ENCODE data around the gene SASH1. TPM values are rescaled to one million over a fixed set of nuclear protein-coding genes. Genes with fewer than 3 reads are reported as not detected.
A peak's percentile ranks its signal among the peaks of the same experiment; 100 is the strongest.

Gene SASH1
- total RNA-seq, 2 donors from 2014 or later, result 21.0 to 49.8 TPM

DNA sequence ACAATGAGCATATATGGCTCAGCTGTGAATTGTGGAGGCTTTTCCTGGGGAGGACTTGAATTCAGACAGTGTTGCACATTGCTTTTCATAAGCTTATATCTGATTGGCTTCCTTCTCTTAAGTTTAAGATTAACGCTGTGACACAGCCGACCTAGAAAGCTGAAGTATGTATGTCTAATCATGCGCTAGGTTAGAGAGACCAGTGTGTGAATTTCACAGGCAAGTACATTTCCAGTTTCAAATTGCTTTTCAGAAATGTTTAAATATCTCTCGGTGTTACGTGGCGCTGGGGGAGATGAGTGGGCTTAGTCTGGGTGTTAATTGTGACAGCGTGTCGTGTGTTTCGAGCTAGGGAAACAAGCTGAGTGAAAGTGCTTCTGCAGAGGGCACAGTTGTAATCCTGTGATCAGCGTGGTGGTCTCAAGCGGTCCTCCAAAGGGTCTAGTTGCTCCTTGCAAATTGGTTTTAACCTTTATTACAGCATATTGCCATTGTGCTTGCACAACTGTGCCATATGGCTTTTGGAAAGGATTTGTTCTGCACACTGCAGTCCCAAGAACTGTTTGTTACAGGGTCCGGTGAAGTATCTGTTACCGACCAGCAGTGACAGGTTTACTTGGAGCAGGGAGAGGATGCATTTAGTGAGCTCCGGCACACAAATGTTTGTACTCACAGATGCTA lies 166.6 kb downstream of the SASH1 start:
- peaks cover 5% of the 10 kb centered on the region for H3K4me1 ChIP-seq
- no peak for ATAC-seq
- TF ChIP-seq POLR2A (IDR thresholded peaks at IDR 0.05), result no peak
- TF ChIP-seq, protein P1, sequence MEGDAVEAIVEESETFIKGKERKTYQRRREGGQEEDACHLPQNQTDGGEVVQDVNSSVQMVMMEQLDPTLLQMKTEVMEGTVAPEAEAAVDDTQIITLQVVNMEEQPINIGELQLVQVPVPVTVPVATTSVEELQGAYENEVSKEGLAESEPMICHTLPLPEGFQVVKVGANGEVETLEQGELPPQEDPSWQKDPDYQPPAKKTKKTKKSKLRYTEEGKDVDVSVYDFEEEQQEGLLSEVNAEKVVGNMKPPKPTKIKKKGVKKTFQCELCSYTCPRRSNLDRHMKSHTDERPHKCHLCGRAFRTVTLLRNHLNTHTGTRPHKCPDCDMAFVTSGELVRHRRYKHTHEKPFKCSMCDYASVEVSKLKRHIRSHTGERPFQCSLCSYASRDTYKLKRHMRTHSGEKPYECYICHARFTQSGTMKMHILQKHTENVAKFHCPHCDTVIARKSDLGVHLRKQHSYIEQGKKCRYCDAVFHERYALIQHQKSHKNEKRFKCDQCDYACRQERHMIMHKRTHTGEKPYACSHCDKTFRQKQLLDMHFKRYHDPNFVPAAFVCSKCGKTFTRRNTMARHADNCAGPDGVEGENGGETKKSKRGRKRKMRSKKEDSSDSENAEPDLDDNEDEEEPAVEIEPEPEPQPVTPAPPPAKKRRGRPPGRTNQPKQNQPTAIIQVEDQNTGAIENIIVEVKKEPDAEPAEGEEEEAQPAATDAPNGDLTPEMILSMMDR (IDR thresholded peaks at IDR 0.05), result no peak
- no peaks in the 10 kb centered on the region for H3K27me3 ChIP-seq
- 53 to 79% methylated on average over 14 of the region's 14 CpGs for WGBS, 2 donors
- no peak for DNase-seq
- no peaks in the 10 kb centered on the region for H3K36me3 ChIP-seq (replicated peaks in 1 of 2; ENCODE audit: insufficient read depth in 1 of 2, low read depth in 2 of 2)
- intact Hi-C loops (cut with DNase I), result no loop called here
- H3K4me3 ChIP-seq, result no peak overlapping the region
- H3K9me3 ChIP-seq, result no peaks in the 10 kb centered on the region
- peak overlapping the region in 3 of 4 donors; percentile 11 to 32 (median 22) for H3K27ac ChIP-seq

DNA sequence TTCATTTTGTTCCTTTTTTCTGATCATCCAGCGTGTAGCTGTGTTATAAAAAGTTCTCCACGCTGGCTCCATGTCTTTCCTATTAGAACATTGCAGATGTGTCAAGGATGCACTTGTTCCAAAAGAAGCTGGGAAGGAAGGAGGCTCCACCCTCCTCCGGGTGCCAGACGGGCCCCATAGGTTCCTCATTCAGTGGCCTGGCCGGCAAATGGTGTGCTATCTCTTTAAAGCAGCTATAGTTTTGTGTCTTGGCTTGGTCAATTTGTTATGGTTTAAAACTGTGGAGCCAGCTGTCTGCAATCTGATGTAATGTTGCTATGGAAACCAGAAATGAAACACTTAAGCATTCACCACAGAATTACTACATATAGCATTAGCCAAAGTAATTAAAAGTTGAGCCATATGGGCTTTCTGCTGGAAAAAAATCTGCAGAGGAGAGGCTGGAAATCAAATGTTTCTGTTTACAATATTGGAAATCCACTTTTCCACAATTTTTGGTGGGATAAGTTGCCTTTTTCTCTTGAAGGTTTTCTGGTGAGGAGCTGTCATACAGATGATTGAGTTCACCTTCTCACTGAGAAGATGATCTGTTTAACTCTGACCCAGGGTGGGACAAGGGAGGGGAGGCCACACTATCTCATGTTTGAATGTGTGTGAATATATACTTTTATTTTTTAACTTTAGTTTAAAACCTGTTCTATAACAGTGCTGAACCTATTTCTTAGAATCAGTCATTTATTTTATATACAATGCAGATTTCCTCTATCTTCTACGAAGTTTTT lies 167.4 kb downstream of the SASH1 start:
- no peaks in the 10 kb centered on the region for H3K9me3 ChIP-seq
- no peak overlapping the region for H3K4me3 ChIP-seq
- peaks cover 5% of the 10 kb centered on the region for H3K4me1 ChIP-seq
- no peaks in the 10 kb centered on the region for H3K36me3 ChIP-seq (replicated peaks in 1 of 2; ENCODE audit: insufficient read depth in 1 of 2, low read depth in 2 of 2)
- peak; percentile 62 for ATAC-seq
- intact Hi-C loops (cut with DNase I), result no loop called here
- peak overlapping the region in 2 of 4 donors; percentile 11 to 32 for H3K27ac ChIP-seq
- TF ChIP-seq, protein P1 (IDR thresholded peaks at IDR 0.05), result no peak
- TF ChIP-seq POLR2A (IDR thresholded peaks at IDR 0.05), result peak in 1 of 3 donors; percentile 25
- WGBS, 2 donors, result 39 to 51% methylated on average over 6 of the region's 6 CpGs
- DNase-seq, result peak in 2 of 4 donors; percentile 31 to 48
- no peaks in the 10 kb centered on the region for H3K27me3 ChIP-seq

DNA sequence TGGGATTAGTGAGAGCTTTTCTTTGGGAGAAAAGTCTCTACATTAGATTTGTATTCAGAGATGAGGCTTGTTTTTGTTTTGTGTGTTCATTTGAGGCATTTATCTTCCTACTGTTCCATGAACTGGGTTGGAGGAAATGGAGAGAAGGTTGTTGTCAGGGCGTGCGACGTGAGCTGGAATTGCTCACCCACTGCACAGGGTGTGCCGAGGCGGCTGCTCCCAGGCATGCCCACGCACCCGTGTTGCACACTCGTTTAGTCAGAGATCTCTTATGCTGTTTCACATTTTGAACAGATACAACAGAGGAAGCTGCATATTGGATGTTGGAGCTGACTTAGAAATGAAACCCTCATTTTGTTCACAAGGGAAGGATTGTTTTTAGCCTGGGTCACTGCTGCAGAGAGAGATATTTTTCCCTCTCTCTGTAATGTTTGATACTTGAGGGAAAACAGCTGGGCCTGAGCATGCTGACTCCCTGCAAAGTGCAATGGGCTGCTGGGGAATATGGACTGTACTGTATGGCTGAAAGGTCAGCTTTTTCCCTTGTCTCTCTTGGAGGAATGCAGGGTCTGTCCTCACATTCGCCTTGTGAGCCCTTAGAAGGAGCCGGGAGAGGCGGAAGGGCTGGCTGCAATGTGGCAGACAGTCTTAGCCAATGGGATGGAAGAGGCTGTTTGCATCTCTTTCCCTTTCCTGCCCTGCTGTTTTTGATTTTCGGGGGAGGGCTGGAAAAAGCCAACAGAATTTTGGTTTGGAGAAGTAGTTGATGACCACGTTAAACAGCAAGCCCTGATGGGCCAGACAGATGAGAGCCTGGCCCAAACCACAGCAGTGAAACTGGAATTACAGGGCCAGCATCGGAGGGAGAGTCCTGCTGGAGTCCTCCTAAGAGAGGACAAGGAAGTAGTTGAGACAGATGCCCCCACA lies 170.8 kb downstream of the SASH1 start:
- no peaks in the 10 kb centered on the region for H3K9me3 ChIP-seq
- H3K4me1 ChIP-seq, result peaks cover 5% of the 10 kb centered on the region
- 77 to 84% methylated on average over 14 of the region's 14 CpGs for WGBS, 2 donors
- peak overlapping the region in 2 of 4 donors; percentile 29 to 41 for H3K27ac ChIP-seq
- no peaks in the 10 kb centered on the region for H3K36me3 ChIP-seq (replicated peaks in 1 of 2; ENCODE audit: insufficient read depth in 1 of 2, low read depth in 2 of 2)
- DNase-seq, result peak in 1 of 4 donors; percentile 29
- intact Hi-C loops (cut with DNase I), result no loop called here
- no peaks in the 10 kb centered on the region for H3K27me3 ChIP-seq
- TF ChIP-seq, protein P1 (IDR thresholded peaks at IDR 0.05), result no peak
- TF ChIP-seq POLR2A (IDR thresholded peaks at IDR 0.05), result peak in 1 of 3 donors; percentile 12
- peak; percentile 30 for ATAC-seq
- no peak overlapping the region for H3K4me3 ChIP-seq

DNA sequence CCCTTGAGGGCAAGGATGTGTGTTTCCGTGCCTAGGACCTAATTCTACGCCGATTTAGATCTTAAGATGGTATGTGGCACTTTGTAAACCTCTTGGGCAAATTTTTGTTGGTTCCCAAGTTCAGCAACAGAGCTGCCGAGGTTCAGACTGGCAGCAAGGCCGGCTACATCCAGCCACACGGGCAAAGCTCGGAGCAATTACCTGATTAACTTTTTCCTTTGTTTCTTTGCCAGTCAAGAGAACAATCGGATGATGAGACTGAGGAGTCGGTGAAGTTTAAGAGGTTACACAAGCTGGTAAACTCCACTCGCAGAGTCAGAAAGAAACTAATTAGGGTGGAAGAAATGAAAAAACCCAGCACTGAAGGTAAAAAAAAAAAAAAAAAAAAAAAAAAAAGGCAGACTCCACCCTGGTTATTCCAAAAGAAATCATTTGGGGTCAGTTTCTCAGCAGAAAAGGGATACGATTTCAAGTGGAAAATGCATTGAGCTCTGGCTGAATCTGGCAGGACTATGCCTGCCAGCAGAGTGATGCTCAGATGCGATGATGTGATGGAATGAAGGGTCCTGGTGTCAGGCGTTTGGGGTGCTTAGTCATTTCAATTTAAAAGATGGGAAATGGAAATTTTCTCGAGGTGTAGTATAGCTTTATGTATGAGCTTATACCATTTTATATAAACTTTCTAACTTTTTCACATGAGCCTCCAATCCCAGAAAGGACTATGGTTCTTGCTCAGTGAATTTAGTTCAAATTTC lies 171.6 kb downstream of the SASH1 start:
- DNase-seq, result no peak
- Histone ChIP-seq H3K9me3 (no peaks in the 10 kb centered on the region), H3K4me3 (no peak overlapping the region), H3K27ac (peak overlapping the region in 2 of 4 donors; percentile 29 to 41), H3K27me3 (no peaks in the 10 kb centered on the region), H3K36me3 (replicated peaks in 1 of 2; ENCODE audit: insufficient read depth in 1 of 2, low read depth in 2 of 2) (no peaks in the 10 kb centered on the region), H3K4me1 (peaks cover 5% of the 10 kb centered on the region)
- intact Hi-C loops (cut with DNase I), result no loop called here
- TF ChIP-seq, protein P1 (IDR thresholded peaks at IDR 0.05), result no peak
- TF ChIP-seq POLR2A (IDR thresholded peaks at IDR 0.05), result no peak
- 79 to 81% methylated on average over 13 to 14 of the region's 14 CpGs for WGBS, 2 donors
- ATAC-seq, result no peak

Measured in body of pancreas (tissue), 4 donors.